Measurements from ENCODE around the gene USP54.
"Not testable (repeated sequence)": the region's sequence is repeated elsewhere in the genome, so short reads cannot be mapped to it uniquely, and the experiment has no call there.

- TF ChIP-seq, protein P1, sequence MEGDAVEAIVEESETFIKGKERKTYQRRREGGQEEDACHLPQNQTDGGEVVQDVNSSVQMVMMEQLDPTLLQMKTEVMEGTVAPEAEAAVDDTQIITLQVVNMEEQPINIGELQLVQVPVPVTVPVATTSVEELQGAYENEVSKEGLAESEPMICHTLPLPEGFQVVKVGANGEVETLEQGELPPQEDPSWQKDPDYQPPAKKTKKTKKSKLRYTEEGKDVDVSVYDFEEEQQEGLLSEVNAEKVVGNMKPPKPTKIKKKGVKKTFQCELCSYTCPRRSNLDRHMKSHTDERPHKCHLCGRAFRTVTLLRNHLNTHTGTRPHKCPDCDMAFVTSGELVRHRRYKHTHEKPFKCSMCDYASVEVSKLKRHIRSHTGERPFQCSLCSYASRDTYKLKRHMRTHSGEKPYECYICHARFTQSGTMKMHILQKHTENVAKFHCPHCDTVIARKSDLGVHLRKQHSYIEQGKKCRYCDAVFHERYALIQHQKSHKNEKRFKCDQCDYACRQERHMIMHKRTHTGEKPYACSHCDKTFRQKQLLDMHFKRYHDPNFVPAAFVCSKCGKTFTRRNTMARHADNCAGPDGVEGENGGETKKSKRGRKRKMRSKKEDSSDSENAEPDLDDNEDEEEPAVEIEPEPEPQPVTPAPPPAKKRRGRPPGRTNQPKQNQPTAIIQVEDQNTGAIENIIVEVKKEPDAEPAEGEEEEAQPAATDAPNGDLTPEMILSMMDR (IDR thresholded peaks at IDR 0.05) = not testable (repeated sequence)
- not testable (repeated sequence) for TF ChIP-seq POLR2A (IDR thresholded peaks at IDR 0.05)
Measured at GRCh38 chr10:73620974-73621373, 29.8 kb upstream of the USP54 start.

All from uterus (tissue), 2 donors.